GM12891 (cell line): ENCODE data around the gene EDC3.
"Not testable (repeated sequence)": the region's sequence is repeated elsewhere in the genome, so short reads cannot be mapped to it uniquely, and the experiment has no call there.

ENCODE experiments used
- DNase-seq: peaks from one replicate; pipeline ENCODE4 v3.0.0; 2011; ENCODE audit warnings: low spot score; ENCODE audit not compliant: insufficient read length
- FAIRE-seq: peaks from 2 replicates; lab custom pipeline; 2011; peaks lifted over from hg19 to GRCh38; lab: Jason Lieb, UNC
- PAX5 ChIP-seq: IDR thresholded peaks from 2 replicates; pipeline ENCODE4 v1.6.1; 2011; ENCODE audit warnings: low read length, moderate library complexity, mild to moderate bottlenecking; ENCODE audit not compliant: insufficient read depth, severe bottlenecking
- POLR2A ChIP-seq: IDR thresholded peaks from 2 replicates; pipeline ENCODE4 v1.6.1; 2011; ENCODE audit warnings: low read depth, low read length, control low read depth
- POLR2AphosphoS5 ChIP-seq: IDR thresholded peaks from 2 replicates; pipeline ENCODE4 v1.6.1; 2011; ENCODE audit warnings: low read depth, low read length, control low read depth
- POU2F2 ChIP-seq: IDR thresholded peaks from 2 replicates; pipeline ENCODE4 v1.6.1; 2011; ENCODE audit warnings: low read depth, mild to moderate bottlenecking, control low read depth, low read length, moderate library complexity
- SPI1 ChIP-seq: IDR thresholded peaks from 2 replicates; pipeline ENCODE4 v1.6.1; 2011; ENCODE audit warnings: low read depth, low read length, control low read depth
- TAF1 ChIP-seq: IDR thresholded peaks from 2 replicates; pipeline ENCODE4 v1.6.1; 2011; ENCODE audit warnings: low read depth, low read length, control low read depth

EDC3 gene

GRCh38 chr15:74605795-74606150 lies 90.1 kb downstream of the EDC3 start:
- TF ChIP-seq POU2F2 (no peak), SPI1 (no peak), POLR2AphosphoS5 (no peak), PAX5 (no peak), TAF1 (no peak), POLR2A (no peak)
- DNase-seq (no peak), FAIRE-seq (no peak)

GRCh38 chr15:74604983-74605794 lies 90.6 kb downstream of the EDC3 start:
- DNase-seq (no peak), FAIRE-seq (no peak)
- TF ChIP-seq SPI1 (no peak), POLR2A (no peak), TAF1 (no peak), PAX5 (no peak), POU2F2 (no peak), POLR2AphosphoS5 (no peak)

GRCh38 chr15:74603789-74604705 lies 91.8 kb downstream of the EDC3 start:
- TF ChIP-seq POLR2AphosphoS5 (no peak), TAF1 (no peak), POLR2A (no peak), SPI1 (no peak), PAX5 (no peak), POU2F2 (no peak)
- DNase-seq (no peak), FAIRE-seq (no peak)

- FAIRE-seq (no peak), DNase-seq (no peak)
- TF ChIP-seq POLR2AphosphoS5 (no peak), POLR2A (no peak), TAF1 (no peak), PAX5 (no peak), SPI1 (no peak), POU2F2 (no peak)
Observed at GRCh38 chr15:74603026-74603788, 92.6 kb downstream of the EDC3 start.

GRCh38 chr15:74599156-74599555 lies 96.7 kb downstream of the EDC3 start:
- no peak for FAIRE-seq
- TF ChIP-seq PAX5: no peak
- no peak for TF ChIP-seq TAF1
- no peak for TF ChIP-seq POLR2A
- no peak for TF ChIP-seq SPI1
- no peak for TF ChIP-seq POU2F2
- no peak for TF ChIP-seq POLR2AphosphoS5
- DNase-seq: no peak

- DNase-seq (peak; percentile 100), FAIRE-seq (peak; percentile 97)
- TF ChIP-seq SPI1 (no peak), TAF1 (peak; percentile 63; the same call in 1 of the 2 replicates), PAX5 (no peak), POU2F2 (peak; percentile 47; the same call in 1 of the 2 replicates), POLR2A (peak; percentile 85), POLR2AphosphoS5 (peak; percentile 90)
Observed at GRCh38 chr15:74598126-74598842, 97.5 kb downstream of the EDC3 start.

- not testable (repeated sequence) for FAIRE-seq
Observed at GRCh38 chr15:74597146-74597705, 98.6 kb downstream of the EDC3 start.

GRCh38 chr15:74596736-74597135 lies 99.1 kb downstream of the EDC3 start:
- not testable (repeated sequence) for DNase-seq, FAIRE-seq

More at GRCh38 chr15:74597146-74597705, 98.6 kb downstream of the EDC3 start:
- not testable (repeated sequence) for DNase-seq

- FAIRE-seq (no peak), DNase-seq (no peak)
- TF ChIP-seq TAF1 (no peak), SPI1 (no peak), POLR2A (no peak), POU2F2 (no peak), PAX5 (no peak), POLR2AphosphoS5 (no peak)
Observed at GRCh38 chr15:74595271-74595670, 100.6 kb downstream of the EDC3 start.
